HG02870 (cell line): ENCODE data around the gene OR52E1.

ENCODE experiments used
- ATAC-seq: cut with Tn5 transposase; IDR thresholded peaks from one replicate; pipeline ENCODE4 v1.9.1; 2021; ENCODE audit warnings: mild to moderate bottlenecking, moderate library complexity; ENCODE audit not compliant: unreplicated experiment

Gene OR52E1

GRCh38 chr11:5107285-5107684 lies 37.9 kb downstream of the OR52E1 start:
- no peak for ATAC-seq

- no peak for ATAC-seq
These were observed 46.0 kb downstream of the OR52E1 start for GRCh38 chr11:5115339-5115738.

- ATAC-seq: no peak
These were observed 48.2 kb downstream of the OR52E1 start for GRCh38 chr11:5117588-5117987.

GRCh38 chr11:5118893-5119292 lies 49.5 kb downstream of the OR52E1 start:
- ATAC-seq: no peak
